HCT116 (cell line): ENCODE measurements around the gene RBMX2. TPM values are rescaled to one million over a fixed set of nuclear protein-coding genes. Genes with fewer than 3 reads are reported as not detected.

Experiments used
- ATAC-seq: fragments of 200-7000 bp; cut with Tn5 transposase; 2 replicates; pipeline ENCODE4 v1.9.1; 2020; ENCODE audit warnings: mild to moderate bottlenecking, moderate library complexity
- BruUV-seq: library from RNA; stranded (reverse); fragments of 400-500 nt; replicated peaks from 2 replicates; lab custom pipeline; 2021; lab: Mats Ljungman, UMichigan
- CTCF ChIA-PET: fragments of 300-600 bp; sonication (Branson Sonifier 250); formaldehyde crosslinking; loops from one replicate; lab custom pipeline; 2021; ENCODE audit warnings: antibody characterized with exemption; lab: Charles Lee
- POLR2A ChIA-PET: fragments of 300-600, 350-600 bp; sonication (Branson Sonifier 250); formaldehyde crosslinking; loops from one replicate; lab custom pipeline; 2021; ENCODE audit warnings: antibody characterized with exemption; lab: Charles Lee
- RAD21 ChIA-PET, 2 experiments: fragments of 300-600 bp; sonication (Branson Sonifier 250); formaldehyde crosslinking; loops; one replicate each; lab custom pipeline; 2023; ENCODE audit warnings: low total read pairs in 2 of 2; ENCODE audit not compliant: uncharacterized antibody in 2 of 2, unreplicated experiment in 2 of 2, low non-redundant PET in 1 of 2; lab: Charles Lee
- DNase-seq: peaks from one replicate; pipeline ENCODE4 v3.0.0-alpha.2; 2010; ENCODE audit warnings: low read depth, low spot score
- H2AFZ ChIP-seq: fragments of 200-600 bp; shearing (Covaris generic), sonication (generic); 2 replicates; pipeline ENCODE4 v1.6.1; 2017; ENCODE audit warnings: low read depth, mixed run types, mixed read lengths, antibody characterized with exemption, low read length; ENCODE audit not compliant: poor library complexity, severe bottlenecking
- H3K27ac ChIP-seq: 2 replicates; pipeline ENCODE4 v1.5.1; 2012; ENCODE audit warnings: low read depth, low read length
- H3K27me3 ChIP-seq: fragments of 200-600 bp; sonication (generic); 2 replicates; pipeline ENCODE4 v1.6.1; 2016; ENCODE audit warnings: mixed run types, low read length, mixed read lengths; ENCODE audit not compliant: insufficient read depth
- H3K36me3 ChIP-seq, 2 experiments: fragments of 200-500 bp in 1 of 2; fragments of 200-600 bp in 1 of 2; sonication (Bioruptor generic) in 1 of 2; sonication (generic) in 1 of 2; 2 replicates each; pipeline versions ENCODE4 v1.5.1 to v1.6.1; 2014 to 2016; ENCODE audit warnings: low read length in 2 of 2, inconsistent platforms in 1 of 2, mixed read lengths in 1 of 2, mixed run types in 1 of 2; ENCODE audit not compliant: insufficient read depth in 2 of 2, control insufficient read depth in 1 of 2
- H3K4me1 ChIP-seq, 2 experiments: fragments of 200-600 bp in 1 of 2; sonication (generic) in 1 of 2; 2 replicates each; pipeline versions ENCODE4 v1.5.1 to v1.6.1; 2012 to 2017; ENCODE audit warnings: low read length in 2 of 2, inconsistent platforms in 1 of 2, mild to moderate bottlenecking in 1 of 2, mixed read lengths in 1 of 2, mixed run types in 1 of 2, moderate library complexity in 1 of 2; ENCODE audit not compliant: insufficient read depth in 2 of 2, control insufficient read depth in 1 of 2
- H3K4me2 ChIP-seq: fragments of 200-600 bp; sonication (generic); 2 replicates; pipeline ENCODE4 v1.6.1; 2017; ENCODE audit warnings: mixed run types, low read length, mixed read lengths
- H3K4me3 ChIP-seq, 2 experiments: fragments of 200-600 bp in 1 of 2; sonication (generic) in 1 of 2; replicated peaks in 1 of 2; 2 replicates each; pipeline ENCODE4 v1.5.1; 2011 to 2016; ENCODE audit warnings: low read length in 2 of 2, control low read depth in 1 of 2, low read depth in 1 of 2, mild to moderate bottlenecking in 1 of 2, mixed read lengths in 1 of 2, mixed run types in 1 of 2
- H3K79me2 ChIP-seq: fragments of 200-600 bp; sonication (generic); 2 replicates; pipeline ENCODE4 v1.6.1; 2017; ENCODE audit warnings: mild to moderate bottlenecking, mixed run types, low read length, moderate library complexity, mixed read lengths; ENCODE audit not compliant: insufficient read depth
- H3K9ac ChIP-seq: fragments of 200-600 bp; sonication (generic); 2 replicates; pipeline ENCODE4 v1.6.1; 2016; ENCODE audit warnings: low read length, mixed read lengths
- H3K9me2 ChIP-seq: fragments of 200-600 bp; sonication (generic), shearing (Covaris generic); 2 replicates; pipeline ENCODE4 v1.6.1; 2017; ENCODE audit warnings: mixed run types, mild to moderate bottlenecking, moderate library complexity; ENCODE audit not compliant: insufficient read depth
- H3K9me3 ChIP-seq, 2 experiments: fragments of 200-500 bp in 1 of 2; fragments of 200-600 bp in 1 of 2; sonication (Bioruptor generic) in 1 of 2; sonication (generic) in 1 of 2; 2 replicates each; pipeline ENCODE4 v1.6.1; 2014 to 2017; ENCODE audit warnings: low read length in 2 of 2, mixed read lengths in 2 of 2, inconsistent platforms in 1 of 2, low read depth in 1 of 2, mild to moderate bottlenecking in 1 of 2, mixed run types in 1 of 2, moderate library complexity in 1 of 2; ENCODE audit not compliant: control insufficient read depth in 1 of 2, insufficient read depth in 1 of 2
- H4K20me1 ChIP-seq: fragments of 200-600 bp; sonication (generic), shearing (Covaris generic); 2 replicates; pipeline ENCODE4 v1.6.1; 2017; ENCODE audit warnings: mixed run types, mild to moderate bottlenecking, moderate library complexity; ENCODE audit not compliant: insufficient read depth
- CBX3 ChIP-seq: IDR thresholded peaks from 2 replicates; pipeline ENCODE4 v1.6.1; 2012; ENCODE audit warnings: low read depth
- CTCF ChIP-seq, 3 experiments: fragments of 200-600 bp in 1 of 3; sonication (generic) in 1 of 3; IDR thresholded peaks in 2 of 3; conservative IDR thresholded peaks in 1 of 3; 2 replicates each; pipeline ENCODE4 v1.5.1; 2012 to 2017; ENCODE audit warnings: low read depth in 2 of 3, low read length in 2 of 3, antibody characterized with exemption in 1 of 3, borderline replicate concordance in 1 of 3, control low read depth in 1 of 3, mild to moderate bottlenecking in 1 of 3, mixed read lengths in 1 of 3, mixed run types in 1 of 3, moderate library complexity in 1 of 3; ENCODE audit not compliant: insufficient read depth in 1 of 3
- ELF1 ChIP-seq: IDR thresholded peaks from 2 replicates; pipeline ENCODE4 v1.6.1; 2012; ENCODE audit warnings: low read depth, borderline replicate concordance
- EZH2 ChIP-seq: fragments of 200-600 bp; sonication (generic); IDR thresholded peaks from 2 replicates; pipeline ENCODE4 v1.6.1; 2017; ENCODE audit warnings: antibody characterized with exemption, mixed run types
- FOSL1 ChIP-seq: IDR thresholded peaks from 2 replicates; pipeline ENCODE4 v1.6.1; 2012; ENCODE audit warnings: low read depth
- JUND ChIP-seq: IDR thresholded peaks from 2 replicates; pipeline ENCODE4 v1.6.1; 2012
- MAX ChIP-seq: IDR thresholded peaks from 2 replicates; pipeline ENCODE4 v1.6.1; 2012
- POLR2AphosphoS5 ChIP-seq: IDR thresholded peaks from 2 replicates; pipeline ENCODE4 v1.6.1; 2011; ENCODE audit warnings: mild to moderate bottlenecking, low read depth, low read length, moderate library complexity
- SP1 ChIP-seq: IDR thresholded peaks from 2 replicates; pipeline ENCODE4 v1.6.1; 2012; ENCODE audit warnings: low read depth
- SRF ChIP-seq: IDR thresholded peaks from 2 replicates; pipeline ENCODE4 v1.6.1; 2012; ENCODE audit warnings: low read depth
- TCF7L2 ChIP-seq: IDR thresholded peaks from 2 replicates; pipeline ENCODE4 v1.7.0; 2011; ENCODE audit warnings: borderline replicate concordance, inconsistent platforms; ENCODE audit not compliant: insufficient read depth, insufficient read length; ENCODE audit errors: extremely low read depth
- YY1 ChIP-seq: IDR thresholded peaks from 2 replicates; pipeline ENCODE4 v1.6.1; 2011; ENCODE audit warnings: low read length, low read depth, moderate library complexity, mild to moderate bottlenecking; ENCODE audit not compliant: insufficient replicate concordance; ENCODE audit errors: extremely low read depth
- ZBTB33 ChIP-seq: IDR thresholded peaks from 2 replicates; pipeline ENCODE4 v1.6.1; 2011; ENCODE audit warnings: mild to moderate bottlenecking, low read length, moderate library complexity; ENCODE audit not compliant: insufficient replicate concordance; ENCODE audit errors: extremely low read depth
- ZFX ChIP-seq: fragments of 450-650 bp; IDR thresholded peaks from 2 replicates; pipeline ENCODE4 v1.6.1; 2017
- intact Hi-C: fragments of 100-400 bp; cut with micrococcal nuclease; formaldehyde crosslinking; loops from 2 replicates; pipeline ENCODE4 v1.10.0; 2022
- total RNA-seq: library from RNA; stranded (reverse); gene quantifications from one replicate; pipeline ENCODE4 v1.2.1, GENCODE V29; 2021; ENCODE audit not compliant: unreplicated experiment

RBMX2 gene
- total RNA-seq, 1 experiment from 2014 or later = 18.9 TPM

GRCh38 chrX:130419263-130419662, 17.5 kb downstream of the RBMX2 start:
- no peaks in the 10 kb centered on the region for H3K36me3 ChIP-seq
- no peaks in the 10 kb centered on the region for H3K9me2 ChIP-seq
- H3K4me2 ChIP-seq = no peak overlapping the region
- no peak for DNase-seq
- H2AFZ ChIP-seq = no peak overlapping the region
- ATAC-seq = no peak
- H4K20me1 ChIP-seq = no peaks in the 10 kb centered on the region
- POLR2A ChIA-PET = no interaction called here
- H3K9me3 ChIP-seq = no peaks in the 10 kb centered on the region
- no peak overlapping the region for H3K9ac ChIP-seq
- intact Hi-C loops = no loop called here
- CTCF ChIA-PET = no interaction called here
- no peak overlapping the region for H3K4me3 ChIP-seq
- H3K79me2 ChIP-seq = no peaks in the 10 kb centered on the region
- H3K27ac ChIP-seq = no peak overlapping the region
- BruUV-seq = no TSS peak
- no peaks in the 10 kb centered on the region for H3K27me3 ChIP-seq
- no peaks in the 10 kb centered on the region for H3K4me1 ChIP-seq
- TF ChIP-seq ZBTB33 = no peak
- RAD21 ChIA-PET = no interaction called here

- H3K9me3 ChIP-seq = no peaks in the 10 kb centered on the region
- CTCF ChIA-PET = no interaction called here
- H3K79me2 ChIP-seq = no peaks in the 10 kb centered on the region
- RAD21 ChIA-PET = no interaction called here
- H3K9ac ChIP-seq = no peak overlapping the region
- no peaks in the 10 kb centered on the region for H3K4me1 ChIP-seq
- no peak overlapping the region for H2AFZ ChIP-seq
- DNase-seq = no peak
- BruUV-seq = no TSS peak
- H3K4me3 ChIP-seq = no peak overlapping the region
- H4K20me1 ChIP-seq = no peaks in the 10 kb centered on the region
- H3K36me3 ChIP-seq = no peaks in the 10 kb centered on the region
- no peaks in the 10 kb centered on the region for H3K27me3 ChIP-seq
- no peak overlapping the region for H3K4me2 ChIP-seq
- no peak for ATAC-seq
- POLR2A ChIA-PET = no interaction called here
- H3K27ac ChIP-seq = no peak overlapping the region
- no peaks in the 10 kb centered on the region for H3K9me2 ChIP-seq
- intact Hi-C loops = no loop called here
- TF ChIP-seq MAX (no peak), FOSL1 (no peak), SP1 (no peak), JUND (no peak), ZBTB33 (no peak), ZFX (no peak), EZH2 (no peak), CTCF (IDR thresholded peaks at IDR 0.05 in 2 of 3, conservative IDR thresholded peaks at IDR 0.05 in 1 of 3; ENCODE audit: borderline replicate concordance in 1 of 3, insufficient read depth in 1 of 3, low read depth in 2 of 3, low read length in 2 of 3) (no peak), CBX3 (no peak), TCF7L2 (no peak), SRF (no peak), POLR2AphosphoS5 (no peak), ELF1 (no peak), YY1 (no peak)
Measured at GRCh38 chrX:130426531-130426930, 24.7 kb downstream of the RBMX2 start.
